Smooth muscle cell (in vitro differentiated cells): ENCODE measurements around the gene TUBAL3. TPM values are rescaled to one million over a fixed set of nuclear protein-coding genes. Genes with fewer than 3 reads are reported as not detected.

Experiments used
- DNase-seq: peaks from one replicate; lab custom pipeline; 2025; ENCODE audit not compliant: unreplicated experiment; lab: John Stamatoyannopoulos, UW
- H2AFZ ChIP-seq: fragments of 200-600 bp; sonication (generic); 2 replicates; pipeline ENCODE4 v1.6.0; 2016; ENCODE audit warnings: antibody characterized with exemption, low read depth, mild to moderate bottlenecking
- H3F3A ChIP-seq: fragments of 200-600 bp; sonication (generic); 2 replicates; pipeline ENCODE4 v1.6.0; 2017; ENCODE audit warnings: antibody characterized with exemption, low read depth
- H3K27ac ChIP-seq: fragments of 200-600 bp; sonication (generic); 2 replicates; pipeline ENCODE4 v1.5.1; 2016; ENCODE audit warnings: low read depth, mild to moderate bottlenecking
- H3K27me3 ChIP-seq: fragments of 200-600 bp; sonication (generic); 2 replicates; pipeline ENCODE4 v1.6.1; 2016; ENCODE audit warnings: low read depth, mild to moderate bottlenecking
- H3K36me3 ChIP-seq: fragments of 200-600 bp; sonication (generic); 2 replicates; pipeline ENCODE4 v1.5.1; 2016; ENCODE audit warnings: low read depth
- H3K4me1 ChIP-seq: fragments of 200-600 bp; sonication (generic); 2 replicates; pipeline ENCODE4 v1.5.1; 2016; ENCODE audit warnings: low read depth
- H3K4me2 ChIP-seq: fragments of 200-600 bp; sonication (generic); 2 replicates; pipeline ENCODE4 v1.6.0; 2016; ENCODE audit warnings: mild to moderate bottlenecking
- H3K4me3 ChIP-seq: fragments of 200-600 bp; sonication (generic); 2 replicates; pipeline ENCODE4 v1.5.1; 2016; ENCODE audit warnings: mild to moderate bottlenecking
- H3K79me2 ChIP-seq: fragments of 200-600 bp; sonication (generic); 2 replicates; pipeline ENCODE4 v1.6.0; 2016; ENCODE audit warnings: low read depth, mild to moderate bottlenecking
- H3K9ac ChIP-seq: fragments of 200-600 bp; sonication (generic); 2 replicates; pipeline ENCODE4 v1.6.0; 2016; ENCODE audit warnings: low read depth
- H3K9me3 ChIP-seq: fragments of 200-600 bp; sonication (generic); replicated peaks from 2 replicates; pipeline ENCODE4 v1.5.1; 2016; ENCODE audit warnings: low read depth
- H4K20me1 ChIP-seq: fragments of 200-600 bp; sonication (generic); 2 replicates; pipeline ENCODE4 v1.6.0; 2016; ENCODE audit warnings: low read depth
- CTCF ChIP-seq: fragments of 200-600 bp; sonication (generic); IDR thresholded peaks from 2 replicates; pipeline ENCODE4 v1.5.1; 2017; ENCODE audit warnings: borderline replicate concordance, mild to moderate bottlenecking, antibody characterized with exemption; ENCODE audit not compliant: insufficient read depth, poor library complexity, severe bottlenecking
- WGBS: methylation state at CpG from one replicate; pipeline ENCODE4 v1.1.7; 2016; ENCODE audit warnings: low lambda C conversion rate; 5-methylcytosine and 5-hydroxymethylcytosine counted together
- polyA plus RNA-seq: library from polyadenylated mRNA; unstranded; fragments of >200 nt; fragmentation: Nextera tagmentation; extraction: Ambion mirVana; gene quantifications from 2 replicates; pipeline ENCODE4 v1.2.1, GENCODE V29; 2016
- total RNA-seq: library from RNA; depleted of rRNA; stranded (reverse); fragments of >200 nt; gene quantifications from 2 replicates; pipeline ENCODE4 v1.2.3, GENCODE V29; 2014

Gene TUBAL3
- total and polyA plus RNA-seq, 2 experiments from 2014 or later = not detected

- DNase-seq = no peak
- no peak overlapping the region for H3K4me2 ChIP-seq
- peaks cover 6% of the 10 kb centered on the region for H3K27me3 ChIP-seq
- H3K9me3 ChIP-seq = no peaks in the 10 kb centered on the region
- no peak overlapping the region for H3K4me3 ChIP-seq
- H2AFZ ChIP-seq = no peak overlapping the region
- no peak for TF ChIP-seq CTCF
- H3F3A ChIP-seq = peaks cover 9% of the 10 kb centered on the region
- no peaks in the 10 kb centered on the region for H3K36me3 ChIP-seq
- WGBS = 95% methylated on average over 16 of the region's 28 CpGs
- no peak overlapping the region for H3K27ac ChIP-seq
- no peak overlapping the region for H3K9ac ChIP-seq
- no peaks in the 10 kb centered on the region for H3K79me2 ChIP-seq
- no peaks in the 10 kb centered on the region for H4K20me1 ChIP-seq
- H3K4me1 ChIP-seq = no peaks in the 10 kb centered on the region
These were observed 33.9 kb downstream of the TUBAL3 start for GRCh38 chr10:5370493-5371352.

DNA sequence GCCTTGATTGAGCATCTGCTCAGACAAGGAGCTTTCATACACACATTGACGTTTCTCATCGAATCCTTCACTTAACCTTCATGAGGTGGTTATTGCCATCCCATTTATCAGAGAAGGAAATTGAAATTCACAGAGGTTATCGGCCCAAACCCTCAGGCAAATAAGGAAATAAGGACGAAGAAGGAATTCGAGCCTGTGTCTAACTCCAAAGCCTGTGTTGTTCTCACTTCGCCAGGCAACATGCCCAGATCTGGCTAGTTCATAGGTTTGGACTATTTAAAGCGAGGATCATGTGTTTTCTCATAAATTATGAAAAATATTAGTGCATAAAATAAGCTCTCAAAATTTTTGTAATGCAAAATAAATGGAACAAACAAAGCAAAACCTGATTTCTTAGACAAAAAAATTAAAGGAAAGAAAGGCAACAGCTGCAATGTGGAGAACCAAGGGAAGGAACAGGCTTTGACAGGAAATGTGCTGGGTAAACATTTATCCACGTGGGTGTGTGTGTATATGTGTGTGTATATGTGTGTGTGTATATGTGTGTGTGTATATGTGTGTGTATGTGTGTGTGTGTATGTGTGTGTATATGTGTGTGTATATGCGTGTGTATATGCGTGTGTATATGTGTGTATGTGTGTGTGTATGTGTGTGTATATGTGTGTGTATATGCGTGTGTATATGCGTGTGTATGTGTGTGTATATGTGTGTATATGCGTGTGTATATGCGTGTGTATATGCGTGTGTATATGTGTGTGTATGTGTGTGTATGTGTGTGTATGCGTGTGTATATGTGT, 35.1 kb downstream of the TUBAL3 start:
- Histone ChIP-seq H3K79me2 (no peaks in the 10 kb centered on the region), H3K9ac (no peak overlapping the region), H3K27ac (no peak overlapping the region), H3K9me3 (no peaks in the 10 kb centered on the region), H3K27me3 (peaks cover 15% of the 10 kb centered on the region), H3K4me3 (no peak overlapping the region), H2AFZ (no peak overlapping the region), H4K20me1 (no peaks in the 10 kb centered on the region), H3K4me2 (no peak overlapping the region), H3K36me3 (no peaks in the 10 kb centered on the region), H3K4me1 (no peaks in the 10 kb centered on the region), H3F3A (peaks cover 9% of the 10 kb centered on the region)
- DNase-seq = no peak
- no peak for TF ChIP-seq CTCF
- WGBS = 90% methylated on average over 16 of the region's 16 CpGs

- Histone ChIP-seq H2AFZ (no peak overlapping the region), H4K20me1 (no peaks in the 10 kb centered on the region), H3K9ac (no peak overlapping the region), H3K4me3 (no peak overlapping the region), H3F3A (peaks cover 7% of the 10 kb centered on the region), H3K4me2 (no peak overlapping the region), H3K27me3 (peaks cover 17% of the 10 kb centered on the region), H3K4me1 (no peaks in the 10 kb centered on the region), H3K36me3 (no peaks in the 10 kb centered on the region), H3K27ac (no peak overlapping the region), H3K79me2 (no peaks in the 10 kb centered on the region), H3K9me3 (no peaks in the 10 kb centered on the region)
- no peak for TF ChIP-seq CTCF
- no peak for DNase-seq
- WGBS = 61% methylated on average over 5 of the region's 5 CpGs
These were observed 38.7 kb downstream of the TUBAL3 start for GRCh38 chr10:5365928-5366327.
